Right atrium auricular region (tissue), 2 donors: ENCODE data around the gene DARS1. TPM values are rescaled to one million over a fixed set of nuclear protein-coding genes. Genes with fewer than 3 reads are reported as not detected.

Experiments used
- DNase-seq: peaks from one replicate; pipeline ENCODE4 v3.0.0-alpha.2; 2019; ENCODE audit warnings: low spot score
- H3K27ac ChIP-seq, 2 donors: fragments of 200-600 bp; sonication (generic); 1 replicate in 1 of 2; 2 replicates in 1 of 2; pipeline ENCODE4 v1.5.1; 2016 to 2019
- H3K27me3 ChIP-seq, 2 donors: fragments of 200-600 bp; sonication (generic); one replicate each; pipeline versions ENCODE4 v1.5.1 to v1.6.0; 2017 to 2019
- H3K36me3 ChIP-seq: fragments of 200-600 bp; sonication (generic); one replicate; pipeline ENCODE4 v1.5.1; 2016
- H3K4me1 ChIP-seq, 2 donors: fragments of 200-600 bp; sonication (generic); one replicate each; pipeline versions ENCODE4 v1.5.1 to v1.6.0; 2017 to 2019
- H3K4me3 ChIP-seq, 2 donors: fragments of 200-600 bp; sonication (generic); 1 replicate in 1 of 2; 2 replicates in 1 of 2; pipeline ENCODE4 v1.5.1; 2017 to 2019; ENCODE audit warnings: mild to moderate bottlenecking in 1 of 2, moderate library complexity in 1 of 2
- H3K9me3 ChIP-seq, 2 donors: fragments of 200-600 bp; sonication (generic); one replicate each; pipeline ENCODE4 v1.5.1; 2019
- CTCF ChIP-seq, 2 donors: fragments of 200-600 bp; sonication (generic); IDR thresholded peaks; one replicate each; pipeline ENCODE4 v1.5.1; 2019; ENCODE audit warnings: antibody characterized with exemption in 2 of 2
- total RNA-seq, 2 donors: library from RNA; depleted of rRNA; stranded (reverse); fragments of >200 nt; gene quantifications; one replicate each; pipeline ENCODE4 v1.1.0, GENCODE V29; 2016

DARS1 gene
- total RNA-seq, 2 donors from 2014 or later: 42.4 to 57.8 TPM

- H3K27ac ChIP-seq: no peak overlapping the region
- peaks cover 19% of the 10 kb centered on the region for H3K36me3 ChIP-seq
- no peak for TF ChIP-seq CTCF (IDR thresholded peaks at IDR 0.05)
- DNase-seq: no peak
- no peak overlapping the region for H3K4me3 ChIP-seq
- H3K9me3 ChIP-seq: no peaks in the 10 kb centered on the region
- no peaks in the 10 kb centered on the region for H3K27me3 ChIP-seq
- H3K4me1 ChIP-seq: no peaks in the 10 kb centered on the region
Measured at GRCh38 chr2:135935914-135936313, 49.5 kb downstream of the DARS1 start.

GRCh38 chr2:135931776-135932443 is 53.5 kb downstream of the DARS1 start:
- H3K27ac ChIP-seq: no peak overlapping the region
- H3K4me3 ChIP-seq: no peak overlapping the region
- H3K4me1 ChIP-seq: no peaks in the 10 kb centered on the region
- no peak for TF ChIP-seq CTCF (IDR thresholded peaks at IDR 0.05)
- peaks cover 33% of the 10 kb centered on the region for H3K36me3 ChIP-seq
- H3K9me3 ChIP-seq: no peaks in the 10 kb centered on the region
- no peak for DNase-seq
- H3K27me3 ChIP-seq: no peaks in the 10 kb centered on the region

- DNase-seq: no peak
- H3K9me3 ChIP-seq: no peaks in the 10 kb centered on the region
- no peaks in the 10 kb centered on the region for H3K27me3 ChIP-seq
- no peak overlapping the region for H3K4me3 ChIP-seq
- peaks cover 27% of the 10 kb centered on the region for H3K36me3 ChIP-seq
- no peaks in the 10 kb centered on the region for H3K4me1 ChIP-seq
- H3K27ac ChIP-seq: no peak overlapping the region
- no peak for TF ChIP-seq CTCF (IDR thresholded peaks at IDR 0.05)
Measured at GRCh38 chr2:135926605-135927004, 58.8 kb downstream of the DARS1 start.

GRCh38 chr2:135925571-135925970 is 59.9 kb downstream of the DARS1 start:
- Histone ChIP-seq H3K27ac (no peak overlapping the region), H3K36me3 (peaks cover 20% of the 10 kb centered on the region), H3K4me1 (no peaks in the 10 kb centered on the region), H3K4me3 (no peak overlapping the region), H3K27me3 (no peaks in the 10 kb centered on the region), H3K9me3 (no peaks in the 10 kb centered on the region)
- no peak for DNase-seq
- no peak for TF ChIP-seq CTCF (IDR thresholded peaks at IDR 0.05)

- Histone ChIP-seq H3K9me3 (no peaks in the 10 kb centered on the region), H3K27ac (no peak overlapping the region), H3K27me3 (no peaks in the 10 kb centered on the region), H3K4me3 (no peak overlapping the region), H3K4me1 (no peaks in the 10 kb centered on the region), H3K36me3 (peaks cover 1% of the 10 kb centered on the region)
- DNase-seq: no peak
- TF ChIP-seq CTCF (IDR thresholded peaks at IDR 0.05): peak in 1 of 2 donors; percentile 66
Measured at GRCh38 chr2:135916207-135916606, 69.2 kb downstream of the DARS1 start.

- H3K36me3 ChIP-seq: peaks cover 15% of the 10 kb centered on the region
- no peaks in the 10 kb centered on the region for H3K27me3 ChIP-seq
- no peaks in the 10 kb centered on the region for H3K9me3 ChIP-seq
- H3K4me1 ChIP-seq: no peaks in the 10 kb centered on the region
- no peak overlapping the region for H3K27ac ChIP-seq
- no peak overlapping the region for H3K4me3 ChIP-seq
- no peak for TF ChIP-seq CTCF (IDR thresholded peaks at IDR 0.05)
- DNase-seq: no peak
Measured at GRCh38 chr2:135914485-135914884, 70.9 kb downstream of the DARS1 start.
